ENCODE data around the gene DOCK4. TPM values are rescaled to one million over a fixed set of nuclear protein-coding genes. Genes with fewer than 3 reads are reported as not detected.

DOCK4 gene
- total RNA-seq, 1 experiment from 2014 or later = 20.4 TPM

DNA sequence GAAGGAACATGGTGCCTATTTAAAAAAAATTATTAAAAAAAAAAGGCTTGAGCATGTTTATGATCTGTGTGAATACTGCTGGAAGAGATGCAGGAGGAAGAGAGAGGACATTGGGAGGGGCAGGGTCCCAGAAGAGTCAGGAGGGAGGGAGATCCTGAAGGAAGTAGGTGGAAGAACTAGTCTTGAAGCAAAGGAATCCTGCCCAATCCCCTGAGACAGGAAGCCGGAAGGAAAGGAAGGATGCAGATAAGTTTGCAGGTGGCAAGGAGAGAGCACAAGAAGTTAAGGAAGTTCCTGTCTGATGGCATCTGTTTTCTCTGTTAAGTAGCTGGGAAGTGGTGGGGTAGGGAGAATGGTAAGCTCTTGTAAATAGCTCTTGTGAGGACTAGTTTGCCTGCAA, 318.5 kb downstream of the DOCK4 start:
- Mint-ChIP-seq H3K4me1 (no peaks in the 10 kb centered on the region), H3K4me3 (no peak overlapping the region), H3K27ac (no peak overlapping the region), H3K36me3 (no peaks in the 10 kb centered on the region), H3K9me3 (no peaks in the 10 kb centered on the region), H3K27me3 (ENCODE audit: low read depth) (no peaks in the 10 kb centered on the region)
- CTCF ChIA-PET = no interaction called here
- ATAC-seq = no peak
- DNase-seq (ENCODE audit: low spot score) = no peak
- TF ChIP-seq FOXP1 (CRISPR knock-in tag; IDR thresholded peaks at IDR 0.05; ENCODE audit: borderline replicate concordance) (no peak), PRRX2 (CRISPR knock-in tag; IDR thresholded peaks at IDR 0.05) (no peak), JUN (CRISPR knock-in tag; IDR thresholded peaks at IDR 0.05) (no peak), FOXJ3 (CRISPR knock-in tag; IDR thresholded peaks at IDR 0.05; ENCODE audit: borderline replicate concordance) (no peak), ZNF416 (CRISPR knock-in tag; IDR thresholded peaks at IDR 0.05) (no peak), NR3C1 (CRISPR knock-in tag; conservative IDR thresholded peaks at IDR 0.05; ENCODE audit: low read depth) (no peak), GRHL2 (CRISPR knock-in tag; IDR thresholded peaks at IDR 0.05; ENCODE audit: insufficient replicate concordance, severe bottlenecking) (no peak), SMAD4 (CRISPR knock-in tag; IDR thresholded peaks at IDR 0.05) (no peak)
- TF ChIP-seq, protein P1, sequence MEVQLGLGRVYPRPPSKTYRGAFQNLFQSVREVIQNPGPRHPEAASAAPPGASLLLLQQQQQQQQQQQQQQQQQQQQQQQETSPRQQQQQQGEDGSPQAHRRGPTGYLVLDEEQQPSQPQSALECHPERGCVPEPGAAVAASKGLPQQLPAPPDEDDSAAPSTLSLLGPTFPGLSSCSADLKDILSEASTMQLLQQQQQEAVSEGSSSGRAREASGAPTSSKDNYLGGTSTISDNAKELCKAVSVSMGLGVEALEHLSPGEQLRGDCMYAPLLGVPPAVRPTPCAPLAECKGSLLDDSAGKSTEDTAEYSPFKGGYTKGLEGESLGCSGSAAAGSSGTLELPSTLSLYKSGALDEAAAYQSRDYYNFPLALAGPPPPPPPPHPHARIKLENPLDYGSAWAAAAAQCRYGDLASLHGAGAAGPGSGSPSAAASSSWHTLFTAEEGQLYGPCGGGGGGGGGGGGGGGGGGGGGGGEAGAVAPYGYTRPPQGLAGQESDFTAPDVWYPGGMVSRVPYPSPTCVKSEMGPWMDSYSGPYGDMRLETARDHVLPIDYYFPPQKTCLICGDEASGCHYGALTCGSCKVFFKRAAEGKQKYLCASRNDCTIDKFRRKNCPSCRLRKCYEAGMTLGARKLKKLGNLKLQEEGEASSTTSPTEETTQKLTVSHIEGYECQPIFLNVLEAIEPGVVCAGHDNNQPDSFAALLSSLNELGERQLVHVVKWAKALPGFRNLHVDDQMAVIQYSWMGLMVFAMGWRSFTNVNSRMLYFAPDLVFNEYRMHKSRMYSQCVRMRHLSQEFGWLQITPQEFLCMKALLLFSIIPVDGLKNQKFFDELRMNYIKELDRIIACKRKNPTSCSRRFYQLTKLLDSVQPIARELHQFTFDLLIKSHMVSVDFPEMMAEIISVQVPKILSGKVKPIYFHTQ (CRISPR knock-in tag; IDR thresholded peaks at IDR 0.05) = no peak
- TF ChIP-seq, protein P2, sequence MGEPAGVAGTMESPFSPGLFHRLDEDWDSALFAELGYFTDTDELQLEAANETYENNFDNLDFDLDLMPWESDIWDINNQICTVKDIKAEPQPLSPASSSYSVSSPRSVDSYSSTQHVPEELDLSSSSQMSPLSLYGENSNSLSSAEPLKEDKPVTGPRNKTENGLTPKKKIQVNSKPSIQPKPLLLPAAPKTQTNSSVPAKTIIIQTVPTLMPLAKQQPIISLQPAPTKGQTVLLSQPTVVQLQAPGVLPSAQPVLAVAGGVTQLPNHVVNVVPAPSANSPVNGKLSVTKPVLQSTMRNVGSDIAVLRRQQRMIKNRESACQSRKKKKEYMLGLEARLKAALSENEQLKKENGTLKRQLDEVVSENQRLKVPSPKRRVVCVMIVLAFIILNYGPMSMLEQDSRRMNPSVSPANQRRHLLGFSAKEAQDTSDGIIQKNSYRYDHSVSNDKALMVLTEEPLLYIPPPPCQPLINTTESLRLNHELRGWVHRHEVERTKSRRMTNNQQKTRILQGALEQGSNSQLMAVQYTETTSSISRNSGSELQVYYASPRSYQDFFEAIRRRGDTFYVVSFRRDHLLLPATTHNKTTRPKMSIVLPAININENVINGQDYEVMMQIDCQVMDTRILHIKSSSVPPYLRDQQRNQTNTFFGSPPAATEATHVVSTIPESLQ (CRISPR knock-in tag; IDR thresholded peaks at IDR 0.05) = no peak
- TF ChIP-seq, protein P3, sequence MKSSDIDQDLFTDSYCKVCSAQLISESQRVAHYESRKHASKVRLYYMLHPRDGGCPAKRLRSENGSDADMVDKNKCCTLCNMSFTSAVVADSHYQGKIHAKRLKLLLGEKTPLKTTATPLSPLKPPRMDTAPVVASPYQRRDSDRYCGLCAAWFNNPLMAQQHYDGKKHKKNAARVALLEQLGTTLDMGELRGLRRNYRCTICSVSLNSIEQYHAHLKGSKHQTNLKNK (CRISPR knock-in tag; IDR thresholded peaks at IDR 0.05) = no peak
- TF ChIP-seq, protein P4, sequence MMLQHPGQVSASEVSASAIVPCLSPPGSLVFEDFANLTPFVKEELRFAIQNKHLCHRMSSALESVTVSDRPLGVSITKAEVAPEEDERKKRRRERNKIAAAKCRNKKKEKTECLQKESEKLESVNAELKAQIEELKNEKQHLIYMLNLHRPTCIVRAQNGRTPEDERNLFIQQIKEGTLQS (CRISPR knock-in tag; conservative IDR thresholded peaks at IDR 0.05) = no peak
- TF ChIP-seq, protein P5, sequence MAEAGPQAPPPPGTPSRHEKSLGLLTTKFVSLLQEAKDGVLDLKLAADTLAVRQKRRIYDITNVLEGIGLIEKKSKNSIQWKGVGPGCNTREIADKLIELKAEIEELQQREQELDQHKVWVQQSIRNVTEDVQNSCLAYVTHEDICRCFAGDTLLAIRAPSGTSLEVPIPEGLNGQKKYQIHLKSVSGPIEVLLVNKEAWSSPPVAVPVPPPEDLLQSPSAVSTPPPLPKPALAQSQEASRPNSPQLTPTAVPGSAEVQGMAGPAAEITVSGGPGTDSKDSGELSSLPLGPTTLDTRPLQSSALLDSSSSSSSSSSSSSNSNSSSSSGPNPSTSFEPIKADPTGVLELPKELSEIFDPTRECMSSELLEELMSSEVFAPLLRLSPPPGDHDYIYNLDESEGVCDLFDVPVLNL (CRISPR knock-in tag; IDR thresholded peaks at IDR 0.05; ENCODE audit: borderline replicate concordance, low read depth) = no peak
- TF ChIP-seq, protein P6, sequence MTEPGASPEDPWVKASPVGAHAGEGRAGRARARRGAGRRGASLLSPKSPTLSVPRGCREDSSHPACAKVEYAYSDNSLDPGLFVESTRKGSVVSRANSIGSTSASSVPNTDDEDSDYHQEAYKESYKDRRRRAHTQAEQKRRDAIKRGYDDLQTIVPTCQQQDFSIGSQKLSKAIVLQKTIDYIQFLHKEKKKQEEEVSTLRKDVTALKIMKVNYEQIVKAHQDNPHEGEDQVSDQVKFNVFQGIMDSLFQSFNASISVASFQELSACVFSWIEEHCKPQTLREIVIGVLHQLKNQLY (CRISPR knock-in tag; IDR thresholded peaks at IDR 0.05) = no peak
- TF ChIP-seq, protein P7, sequence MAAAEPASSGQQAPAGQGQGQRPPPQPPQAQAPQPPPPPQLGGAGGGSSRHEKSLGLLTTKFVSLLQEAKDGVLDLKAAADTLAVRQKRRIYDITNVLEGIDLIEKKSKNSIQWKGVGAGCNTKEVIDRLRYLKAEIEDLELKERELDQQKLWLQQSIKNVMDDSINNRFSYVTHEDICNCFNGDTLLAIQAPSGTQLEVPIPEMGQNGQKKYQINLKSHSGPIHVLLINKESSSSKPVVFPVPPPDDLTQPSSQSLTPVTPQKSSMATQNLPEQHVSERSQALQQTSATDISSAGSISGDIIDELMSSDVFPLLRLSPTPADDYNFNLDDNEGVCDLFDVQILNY (CRISPR knock-in tag; IDR thresholded peaks at IDR 0.05) = no peak
- TF ChIP-seq, protein P8, sequence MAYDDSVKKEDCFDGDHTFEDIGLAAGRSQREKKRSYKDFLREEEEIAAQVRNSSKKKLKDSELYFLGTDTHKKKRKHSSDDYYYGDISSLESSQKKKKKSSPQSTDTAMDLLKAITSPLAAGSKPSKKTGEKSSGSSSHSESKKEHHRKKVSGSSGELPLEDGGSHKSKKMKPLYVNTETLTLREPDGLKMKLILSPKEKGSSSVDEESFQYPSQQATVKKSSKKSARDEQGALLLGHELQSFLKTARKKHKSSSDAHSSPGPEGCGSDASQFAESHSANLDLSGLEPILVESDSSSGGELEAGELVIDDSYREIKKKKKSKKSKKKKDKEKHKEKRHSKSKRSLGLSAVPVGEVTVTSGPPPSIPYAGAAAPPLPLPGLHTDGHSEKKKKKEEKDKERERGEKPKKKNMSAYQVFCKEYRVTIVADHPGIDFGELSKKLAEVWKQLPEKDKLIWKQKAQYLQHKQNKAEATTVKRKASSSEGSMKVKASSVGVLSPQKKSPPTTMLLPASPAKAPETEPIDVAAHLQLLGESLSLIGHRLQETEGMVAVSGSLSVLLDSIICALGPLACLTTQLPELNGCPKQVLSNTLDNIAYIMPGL (CRISPR knock-in tag; IDR thresholded peaks at IDR 0.05) = no peak
- POLR2A ChIA-PET = no interaction called here
